ENCODE results near the gene DHX35.

DNA sequence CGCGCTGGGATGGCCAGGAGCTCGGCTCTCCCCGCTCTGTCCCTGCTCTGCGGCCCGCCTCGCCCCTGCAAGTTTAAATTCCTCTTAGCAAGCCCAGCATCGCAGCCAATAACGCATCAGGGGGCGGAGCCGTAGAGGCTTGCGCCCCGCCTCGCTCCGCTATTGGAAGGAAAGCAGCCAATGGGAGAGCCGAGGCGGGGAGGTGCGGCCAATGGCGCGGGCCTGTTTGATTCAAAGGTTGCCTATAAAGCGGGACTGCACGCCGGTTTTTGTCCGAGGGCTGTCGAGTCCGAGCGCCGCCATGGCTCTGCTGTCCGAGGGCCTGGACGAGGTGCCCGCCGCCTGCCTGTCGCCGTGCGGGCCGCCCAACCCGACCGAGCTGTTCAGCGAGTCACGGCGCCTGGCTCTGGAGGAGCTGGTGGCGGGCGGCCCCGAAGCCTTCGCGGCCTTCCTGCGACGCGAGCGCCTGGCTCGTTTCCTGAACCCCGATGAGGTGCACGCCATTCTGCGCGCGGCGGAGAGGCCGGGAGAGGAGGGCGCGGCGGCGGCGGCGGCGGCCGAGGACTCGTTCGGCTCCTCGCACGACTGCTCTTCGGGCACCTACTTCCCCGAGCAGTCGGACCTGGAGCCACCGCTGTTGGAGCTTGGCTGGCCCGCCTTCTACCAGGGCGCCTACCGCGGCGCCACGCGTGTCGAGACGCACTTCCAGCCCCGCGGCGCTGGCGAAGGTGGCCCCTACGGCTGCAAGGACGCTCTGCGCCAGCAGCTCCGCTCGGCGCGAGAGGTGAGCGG is 35.8 kb upstream of the DHX35 start, which contains the start of gene FAM83D:
- TF ChIP-seq EZH2phosphoT487 (IDR thresholded peaks at IDR 0.05; ENCODE audit: borderline replicate concordance, low read depth, low read length), result no peak
- TF ChIP-seq, protein P1, sequence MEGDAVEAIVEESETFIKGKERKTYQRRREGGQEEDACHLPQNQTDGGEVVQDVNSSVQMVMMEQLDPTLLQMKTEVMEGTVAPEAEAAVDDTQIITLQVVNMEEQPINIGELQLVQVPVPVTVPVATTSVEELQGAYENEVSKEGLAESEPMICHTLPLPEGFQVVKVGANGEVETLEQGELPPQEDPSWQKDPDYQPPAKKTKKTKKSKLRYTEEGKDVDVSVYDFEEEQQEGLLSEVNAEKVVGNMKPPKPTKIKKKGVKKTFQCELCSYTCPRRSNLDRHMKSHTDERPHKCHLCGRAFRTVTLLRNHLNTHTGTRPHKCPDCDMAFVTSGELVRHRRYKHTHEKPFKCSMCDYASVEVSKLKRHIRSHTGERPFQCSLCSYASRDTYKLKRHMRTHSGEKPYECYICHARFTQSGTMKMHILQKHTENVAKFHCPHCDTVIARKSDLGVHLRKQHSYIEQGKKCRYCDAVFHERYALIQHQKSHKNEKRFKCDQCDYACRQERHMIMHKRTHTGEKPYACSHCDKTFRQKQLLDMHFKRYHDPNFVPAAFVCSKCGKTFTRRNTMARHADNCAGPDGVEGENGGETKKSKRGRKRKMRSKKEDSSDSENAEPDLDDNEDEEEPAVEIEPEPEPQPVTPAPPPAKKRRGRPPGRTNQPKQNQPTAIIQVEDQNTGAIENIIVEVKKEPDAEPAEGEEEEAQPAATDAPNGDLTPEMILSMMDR (conservative IDR thresholded peaks at IDR 0.05; ENCODE audit: low read length), result no peak; the same call in 1 of the 2 replicates
